Activated CD4-positive, alpha-beta T cell treated with anti-CD3 and anti-CD28 coated beads, Interleukin-2, amount 50 U/mL, for 16 hours (primary cell): ENCODE measurements around the gene RHOBTB1.

ENCODE experiments used
- DNase-seq: peaks from one replicate; pipeline ENCODE4 v3.0.0-alpha.2; 2020

The RHOBTB1 gene

GRCh38 chr10:60964257-60965235 is 20.6 kb upstream of the RHOBTB1 start:
- DNase-seq = peak; percentile 60

GRCh38 chr10:60963441-60964256 is 19.7 kb upstream of the RHOBTB1 start:
- no peak for DNase-seq

DNA sequence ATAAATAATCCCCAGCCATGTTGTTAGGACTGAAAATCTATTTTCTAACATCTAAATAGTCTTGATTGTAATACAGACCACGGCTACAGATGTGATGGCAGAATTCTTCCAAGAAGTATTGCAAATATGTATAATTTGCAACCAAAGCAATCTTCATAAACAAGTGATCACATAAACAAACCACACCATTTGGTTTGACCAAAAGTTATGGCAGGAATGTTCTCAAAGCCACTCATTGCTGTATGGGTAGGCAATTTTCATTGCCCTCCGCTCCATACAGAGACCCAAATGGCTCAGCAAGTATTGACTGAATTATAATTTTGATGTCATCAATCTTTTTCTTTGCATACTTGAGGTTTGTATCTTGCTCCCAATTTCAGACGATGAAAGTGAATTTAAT is 19.0 kb upstream of the RHOBTB1 start:
- DNase-seq = no peak

GRCh38 chr10:60960913-60961312 is 16.9 kb upstream of the RHOBTB1 start:
- DNase-seq = no peak

GRCh38 chr10:60960031-60960430 is 16.0 kb upstream of the RHOBTB1 start:
- DNase-seq = no peak

- no peak for DNase-seq
These were observed 15.1 kb upstream of the RHOBTB1 start for GRCh38 chr10:60958892-60959601.

GRCh38 chr10:60957667-60958221 is 13.8 kb upstream of the RHOBTB1 start:
- DNase-seq = no peak

GRCh38 chr10:60955957-60956425 is 12.0 kb upstream of the RHOBTB1 start:
- no peak for DNase-seq

DNA sequence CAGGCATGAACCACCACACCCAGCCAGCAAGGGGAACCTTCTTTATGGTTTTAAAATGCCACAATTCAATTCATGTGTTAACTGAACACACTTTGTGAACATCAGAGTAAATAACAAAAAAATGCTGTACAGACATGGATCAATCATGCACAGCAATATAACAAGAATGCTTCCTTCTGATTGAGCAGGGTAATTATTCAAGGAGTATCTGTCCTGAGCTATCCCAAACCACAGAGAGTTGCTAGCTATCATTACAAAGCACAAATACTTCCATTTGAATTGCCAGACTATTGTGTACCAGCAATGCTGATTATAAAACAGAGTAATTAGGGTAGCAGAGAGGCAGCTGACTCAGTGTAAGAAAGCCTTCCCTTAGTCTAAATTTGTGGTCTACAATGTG is 11.3 kb upstream of the RHOBTB1 start:
- no peak for DNase-seq

- no peak for DNase-seq
These were observed 10.1 kb upstream of the RHOBTB1 start for GRCh38 chr10:60954035-60954434.

DNA sequence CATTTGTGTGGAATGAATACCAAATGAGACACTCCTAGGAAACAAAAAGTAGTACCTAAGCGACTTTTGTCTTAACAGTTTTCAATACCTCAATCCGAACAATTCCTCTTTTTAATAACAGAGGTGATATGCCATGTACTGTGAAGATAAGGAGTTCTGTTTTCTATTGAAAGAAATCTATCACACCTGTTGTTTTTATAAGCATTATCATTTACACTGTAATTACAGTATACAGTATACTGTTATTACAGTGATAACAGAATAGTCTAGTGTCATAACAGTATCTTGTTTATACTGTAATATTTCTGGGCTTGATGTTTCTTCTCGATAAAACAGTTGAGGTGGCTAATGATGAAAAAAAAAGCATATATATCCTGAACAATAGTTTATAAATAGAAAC is 9.4 kb upstream of the RHOBTB1 start:
- no peak for DNase-seq

DNA sequence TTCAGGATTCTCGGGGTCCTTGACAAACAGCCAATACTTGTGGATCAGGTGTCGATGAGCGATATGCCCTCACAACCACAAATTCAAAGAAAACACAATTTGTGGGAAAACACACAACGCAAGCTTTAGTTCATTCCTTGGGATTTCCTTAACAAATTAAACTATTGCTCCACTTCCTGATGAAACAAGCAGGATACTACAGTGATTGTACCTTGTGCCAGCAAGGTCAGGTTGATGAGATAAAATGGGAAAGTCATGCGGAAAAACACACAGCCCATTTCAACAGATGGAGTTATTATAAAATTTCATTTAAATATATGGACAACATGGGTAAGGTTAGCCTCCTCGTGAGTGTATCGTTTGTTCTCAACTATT is 8.8 kb upstream of the RHOBTB1 start:
- no peak for DNase-seq

DNA sequence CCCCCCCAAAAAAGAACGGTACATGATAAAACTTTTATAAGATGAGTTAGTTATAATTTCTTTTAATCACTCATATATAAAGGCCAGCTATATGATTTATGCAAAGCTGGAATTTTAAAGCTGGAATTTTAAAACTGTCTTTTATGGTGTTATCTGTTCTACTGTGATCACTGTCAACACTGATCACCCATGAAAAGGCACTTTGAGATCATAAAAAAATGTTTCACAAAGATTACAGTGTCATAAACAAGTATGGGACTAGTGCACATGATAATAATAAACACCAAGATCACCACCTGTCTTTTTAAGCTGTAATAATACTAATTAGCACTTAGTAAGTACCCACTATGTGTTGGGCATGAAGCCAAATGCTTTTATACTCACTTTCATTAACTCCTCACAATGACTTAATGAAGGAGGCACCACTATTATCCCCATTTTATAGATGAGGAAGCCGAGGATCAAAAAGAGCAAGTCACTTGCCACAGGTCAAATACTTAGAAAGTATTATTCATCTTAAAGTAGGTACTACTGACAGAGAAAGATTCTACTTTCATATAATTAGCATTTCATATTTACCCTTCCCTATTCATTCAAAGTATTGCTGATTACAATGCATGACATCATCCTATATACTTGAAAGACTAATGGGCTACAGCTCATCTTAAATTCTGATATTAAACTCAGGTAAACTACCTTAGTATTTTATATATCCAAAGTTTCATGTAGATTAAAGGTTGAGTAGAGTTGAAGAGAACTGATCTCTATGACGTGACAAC is 8.3 kb upstream of the RHOBTB1 start:
- DNase-seq = no peak

- no peak for DNase-seq
These were observed 7.3 kb upstream of the RHOBTB1 start for GRCh38 chr10:60951272-60951724.

- no peak for DNase-seq
These were observed 6.3 kb upstream of the RHOBTB1 start for GRCh38 chr10:60950300-60950699.

DNA sequence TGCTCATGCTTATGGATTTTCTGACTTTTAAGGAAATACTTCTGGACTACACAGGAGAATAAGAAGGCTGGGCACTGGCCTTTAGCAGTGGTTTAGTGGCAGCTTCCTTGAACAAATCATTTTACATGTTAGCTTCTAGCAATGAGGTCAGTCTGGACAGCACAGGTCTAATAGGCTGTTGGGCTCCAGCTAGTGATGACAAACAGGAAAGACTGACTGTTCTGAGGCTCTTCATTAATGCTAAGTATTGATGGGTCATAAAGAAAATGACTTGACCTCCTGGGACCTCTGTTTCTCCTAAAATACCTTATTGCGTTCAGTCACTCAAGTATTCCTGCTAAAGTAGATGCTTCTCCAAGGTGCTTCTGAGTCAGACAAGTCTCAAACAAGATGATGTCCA is 4.9 kb upstream of the RHOBTB1 start:
- DNase-seq = no peak

DNA sequence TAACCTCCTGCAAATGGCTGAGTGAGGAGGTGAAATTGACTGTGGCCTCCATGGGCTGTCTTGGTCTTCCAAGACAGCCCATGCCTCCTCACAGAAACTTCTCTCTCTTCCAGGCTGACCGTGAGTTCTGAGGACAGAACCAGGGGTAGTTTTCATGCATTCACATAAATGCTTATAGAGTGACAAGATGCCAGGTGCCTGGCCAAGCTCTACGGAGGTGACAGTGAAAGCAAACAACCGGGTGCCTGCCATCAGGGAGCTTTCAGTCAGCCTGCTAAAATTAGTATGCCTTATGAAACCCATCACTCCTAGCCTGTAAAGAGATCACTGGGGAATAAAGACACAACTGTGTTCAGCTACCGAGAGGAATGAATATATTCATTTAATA is 919 bp upstream of the RHOBTB1 start:
- no peak for DNase-seq

- no peak for DNase-seq
These were observed 498 bp downstream of the RHOBTB1 start for GRCh38 chr10:60943316-60944057.

GRCh38 chr10:60942788-60943315 is 1.1 kb downstream of the RHOBTB1 start:
- DNase-seq = peak; percentile 23

- DNase-seq = no peak
These were observed 1.7 kb downstream of the RHOBTB1 start for GRCh38 chr10:60942134-60942787.
